ENCODE data around the gene MYO7B.

The MYO7B gene

DNA sequence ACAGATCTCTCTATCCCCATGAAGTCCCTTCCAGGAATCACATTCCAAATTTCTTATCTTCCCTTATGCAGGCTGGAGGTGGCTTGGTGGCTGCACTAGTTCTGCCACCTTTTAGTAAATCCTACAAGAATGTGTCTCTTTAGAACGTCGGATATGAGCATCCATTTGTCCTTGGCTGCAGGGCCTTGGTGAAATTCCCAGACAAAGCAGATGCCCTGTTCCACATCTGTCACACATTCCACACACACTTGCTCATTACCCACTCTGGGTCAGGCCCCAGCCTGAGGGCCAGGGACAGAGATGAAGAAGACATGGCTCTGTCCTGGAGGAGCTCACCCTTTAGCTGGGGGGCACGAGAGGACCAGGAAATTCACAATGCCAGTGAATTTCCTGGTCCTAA is 79.2 kb downstream of the MYO7B start:
- TF ChIP-seq POLR2AphosphoS5 (IDR thresholded peaks at IDR 0.05; ENCODE audit: low read depth): no peak
- Histone ChIP-seq H3K27ac (replicated peaks) (no peak overlapping the region), H3K4me3 (replicated peaks; ENCODE audit: insufficient read depth, low read length) (no peak overlapping the region), H3K27me3 (ENCODE audit: insufficient read depth, poor library complexity, severe bottlenecking) (no peaks in the 10 kb centered on the region)
- no peak for DNase-seq (ENCODE audit: low read depth in 1 of 2, low spot score in 1 of 2)

DNA sequence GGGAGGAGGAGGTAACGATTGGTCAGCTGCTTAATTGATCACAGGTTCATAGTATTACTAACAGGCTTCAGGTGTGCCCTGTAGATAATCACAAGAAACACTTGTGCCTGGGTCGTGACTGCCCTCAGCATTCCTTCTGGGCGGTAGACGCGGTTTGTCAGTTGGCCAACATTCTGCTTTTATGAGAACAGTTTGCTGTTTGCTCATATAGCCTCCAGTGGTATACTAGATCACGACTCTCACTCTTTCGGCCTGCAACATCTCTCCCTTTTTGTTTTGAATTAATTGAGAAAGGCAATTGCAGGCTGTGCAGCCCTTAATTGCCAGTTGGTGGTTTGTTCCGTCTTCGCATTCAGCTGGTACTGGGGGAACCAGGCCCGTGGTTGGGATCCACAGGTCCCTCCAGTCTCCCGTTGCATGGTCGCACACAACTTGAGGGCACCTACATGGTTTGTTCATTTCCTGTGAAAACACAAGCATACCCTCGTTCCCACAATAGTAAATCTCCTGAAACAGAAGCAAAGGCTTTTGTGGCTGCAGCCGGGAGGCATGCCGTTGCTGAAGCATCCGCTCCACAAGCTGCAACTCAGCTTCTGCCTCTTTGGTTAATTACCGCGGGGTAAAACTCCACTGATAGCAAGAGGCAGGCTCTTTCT is 80.2 kb downstream of the MYO7B start:
- DNase-seq (ENCODE audit: low read depth in 1 of 2, low spot score in 1 of 2): no peak
- no peak overlapping the region for H3K4me3 ChIP-seq (replicated peaks; ENCODE audit: insufficient read depth, low read length)
- no peaks in the 10 kb centered on the region for H3K27me3 ChIP-seq (ENCODE audit: insufficient read depth, poor library complexity, severe bottlenecking)
- TF ChIP-seq POLR2AphosphoS5 (IDR thresholded peaks at IDR 0.05; ENCODE audit: low read depth) (no peak), SPI1 (IDR thresholded peaks at IDR 0.05; ENCODE audit: borderline replicate concordance, low read depth) (no peak), GABPA (IDR thresholded peaks at IDR 0.05; ENCODE audit: low read depth) (no peak)
- TF ChIP-seq, protein P1, sequence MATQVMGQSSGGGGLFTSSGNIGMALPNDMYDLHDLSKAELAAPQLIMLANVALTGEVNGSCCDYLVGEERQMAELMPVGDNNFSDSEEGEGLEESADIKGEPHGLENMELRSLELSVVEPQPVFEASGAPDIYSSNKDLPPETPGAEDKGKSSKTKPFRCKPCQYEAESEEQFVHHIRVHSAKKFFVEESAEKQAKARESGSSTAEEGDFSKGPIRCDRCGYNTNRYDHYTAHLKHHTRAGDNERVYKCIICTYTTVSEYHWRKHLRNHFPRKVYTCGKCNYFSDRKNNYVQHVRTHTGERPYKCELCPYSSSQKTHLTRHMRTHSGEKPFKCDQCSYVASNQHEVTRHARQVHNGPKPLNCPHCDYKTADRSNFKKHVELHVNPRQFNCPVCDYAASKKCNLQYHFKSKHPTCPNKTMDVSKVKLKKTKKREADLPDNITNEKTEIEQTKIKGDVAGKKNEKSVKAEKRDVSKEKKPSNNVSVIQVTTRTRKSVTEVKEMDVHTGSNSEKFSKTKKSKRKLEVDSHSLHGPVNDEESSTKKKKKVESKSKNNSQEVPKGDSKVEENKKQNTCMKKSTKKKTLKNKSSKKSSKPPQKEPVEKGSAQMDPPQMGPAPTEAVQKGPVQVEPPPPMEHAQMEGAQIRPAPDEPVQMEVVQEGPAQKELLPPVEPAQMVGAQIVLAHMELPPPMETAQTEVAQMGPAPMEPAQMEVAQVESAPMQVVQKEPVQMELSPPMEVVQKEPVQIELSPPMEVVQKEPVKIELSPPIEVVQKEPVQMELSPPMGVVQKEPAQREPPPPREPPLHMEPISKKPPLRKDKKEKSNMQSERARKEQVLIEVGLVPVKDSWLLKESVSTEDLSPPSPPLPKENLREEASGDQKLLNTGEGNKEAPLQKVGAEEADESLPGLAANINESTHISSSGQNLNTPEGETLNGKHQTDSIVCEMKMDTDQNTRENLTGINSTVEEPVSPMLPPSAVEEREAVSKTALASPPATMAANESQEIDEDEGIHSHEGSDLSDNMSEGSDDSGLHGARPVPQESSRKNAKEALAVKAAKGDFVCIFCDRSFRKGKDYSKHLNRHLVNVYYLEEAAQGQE (IDR thresholded peaks at IDR 0.05; ENCODE audit: insufficient replicate concordance, low read depth): no peak
- TF ChIP-seq, protein P2, sequence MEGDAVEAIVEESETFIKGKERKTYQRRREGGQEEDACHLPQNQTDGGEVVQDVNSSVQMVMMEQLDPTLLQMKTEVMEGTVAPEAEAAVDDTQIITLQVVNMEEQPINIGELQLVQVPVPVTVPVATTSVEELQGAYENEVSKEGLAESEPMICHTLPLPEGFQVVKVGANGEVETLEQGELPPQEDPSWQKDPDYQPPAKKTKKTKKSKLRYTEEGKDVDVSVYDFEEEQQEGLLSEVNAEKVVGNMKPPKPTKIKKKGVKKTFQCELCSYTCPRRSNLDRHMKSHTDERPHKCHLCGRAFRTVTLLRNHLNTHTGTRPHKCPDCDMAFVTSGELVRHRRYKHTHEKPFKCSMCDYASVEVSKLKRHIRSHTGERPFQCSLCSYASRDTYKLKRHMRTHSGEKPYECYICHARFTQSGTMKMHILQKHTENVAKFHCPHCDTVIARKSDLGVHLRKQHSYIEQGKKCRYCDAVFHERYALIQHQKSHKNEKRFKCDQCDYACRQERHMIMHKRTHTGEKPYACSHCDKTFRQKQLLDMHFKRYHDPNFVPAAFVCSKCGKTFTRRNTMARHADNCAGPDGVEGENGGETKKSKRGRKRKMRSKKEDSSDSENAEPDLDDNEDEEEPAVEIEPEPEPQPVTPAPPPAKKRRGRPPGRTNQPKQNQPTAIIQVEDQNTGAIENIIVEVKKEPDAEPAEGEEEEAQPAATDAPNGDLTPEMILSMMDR (IDR thresholded peaks at IDR 0.05; ENCODE audit: insufficient read depth, low read length): no peak
- no peak overlapping the region for H3K27ac ChIP-seq (replicated peaks)

DNA sequence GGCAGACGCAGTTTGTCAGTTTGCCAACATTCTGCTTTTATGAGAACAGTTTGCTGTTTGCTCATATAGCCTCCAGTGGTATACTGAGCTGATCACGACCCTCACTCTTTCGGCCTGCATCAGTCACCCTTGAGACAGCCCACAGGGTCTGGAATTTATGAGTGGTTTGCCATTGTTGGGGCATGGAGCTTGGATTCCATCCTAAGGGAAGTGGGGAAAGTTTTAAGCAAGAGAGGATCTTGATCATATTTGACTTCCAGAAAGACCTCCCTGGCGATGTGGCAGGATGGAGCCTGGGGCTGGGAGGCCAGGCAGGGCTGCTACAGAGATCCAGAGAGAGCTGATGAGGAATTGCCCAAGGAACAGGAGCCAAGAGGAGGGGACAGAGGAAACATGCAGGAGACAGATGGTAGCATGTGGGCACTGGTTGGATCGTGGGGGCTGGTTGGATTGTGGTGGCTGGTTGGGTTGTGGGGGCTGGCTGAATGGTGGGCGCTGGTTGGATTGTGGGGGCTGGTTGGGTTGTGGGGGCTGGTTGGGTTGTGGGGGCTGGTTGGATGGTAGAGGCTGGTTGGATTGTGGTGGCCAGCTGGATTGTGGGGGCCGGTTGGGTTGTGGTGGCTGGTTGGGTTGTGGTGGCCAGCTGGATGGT is 83.2 kb downstream of the MYO7B start:
- DNase-seq (ENCODE audit: low read depth in 1 of 2, low spot score in 1 of 2): no peak
- TF ChIP-seq, protein P1 (IDR thresholded peaks at IDR 0.05; ENCODE audit: insufficient replicate concordance, low read depth): no peak
- TF ChIP-seq POLR2AphosphoS5 (IDR thresholded peaks at IDR 0.05; ENCODE audit: low read depth) (no peak), GABPA (IDR thresholded peaks at IDR 0.05; ENCODE audit: low read depth) (no peak), SPI1 (IDR thresholded peaks at IDR 0.05; ENCODE audit: borderline replicate concordance, low read depth) (no peak)
- TF ChIP-seq, protein P2 (IDR thresholded peaks at IDR 0.05; ENCODE audit: insufficient read depth, low read length): no peak
- no peak overlapping the region for H3K27ac ChIP-seq (replicated peaks)
- H3K4me3 ChIP-seq (replicated peaks; ENCODE audit: insufficient read depth, low read length): no peak overlapping the region
- no peaks in the 10 kb centered on the region for H3K27me3 ChIP-seq (ENCODE audit: insufficient read depth, poor library complexity, severe bottlenecking)

DNA sequence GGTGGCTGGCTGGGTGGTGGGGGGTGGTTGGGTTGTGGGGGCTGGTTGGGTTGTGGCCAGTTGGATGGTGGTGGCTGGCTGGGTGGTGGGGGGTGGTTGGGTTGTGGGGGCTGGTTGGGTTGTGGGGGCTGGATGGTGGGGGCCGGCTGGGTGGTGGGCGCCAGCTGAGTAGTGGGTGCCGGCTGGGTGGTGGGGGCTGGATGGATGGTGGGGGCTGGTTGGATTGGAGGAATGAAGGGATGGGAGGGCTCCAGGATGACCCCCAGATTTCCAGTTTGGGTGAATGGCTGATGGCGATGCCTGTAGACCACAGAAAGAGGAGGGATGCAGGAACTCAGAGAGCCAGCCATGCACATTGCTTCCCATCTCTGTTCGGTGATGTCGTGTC is 83.7 kb downstream of the MYO7B start:
- Histone ChIP-seq H3K4me3 (replicated peaks; ENCODE audit: insufficient read depth, low read length) (no peak overlapping the region), H3K27ac (replicated peaks) (no peak overlapping the region)
- no peak for TF ChIP-seq GABPA (IDR thresholded peaks at IDR 0.05; ENCODE audit: low read depth)
- no peak for TF ChIP-seq POLR2AphosphoS5 (IDR thresholded peaks at IDR 0.05; ENCODE audit: low read depth)
- TF ChIP-seq, protein P2 (IDR thresholded peaks at IDR 0.05; ENCODE audit: insufficient read depth, low read length): no peak
- TF ChIP-seq, protein P1 (IDR thresholded peaks at IDR 0.05; ENCODE audit: insufficient replicate concordance, low read depth): no peak
- TF ChIP-seq SPI1 (IDR thresholded peaks at IDR 0.05; ENCODE audit: borderline replicate concordance, low read depth): no peak

More for the DNA sequence above, 83.7 kb downstream of the MYO7B start:
- DNase-seq (ENCODE audit: low read depth in 1 of 2, low spot score in 1 of 2): no peak
- no peaks in the 10 kb centered on the region for H3K27me3 ChIP-seq (ENCODE audit: insufficient read depth, poor library complexity, severe bottlenecking)
